HG03521 (cell line): ENCODE results near the gene KCNK13.

ENCODE experiments used
- ATAC-seq: cut with Tn5 transposase; IDR thresholded peaks from one replicate; pipeline ENCODE4 v1.9.1; 2021; ENCODE audit warnings: mild to moderate bottlenecking, moderate library complexity; ENCODE audit not compliant: unreplicated experiment

Gene KCNK13

DNA sequence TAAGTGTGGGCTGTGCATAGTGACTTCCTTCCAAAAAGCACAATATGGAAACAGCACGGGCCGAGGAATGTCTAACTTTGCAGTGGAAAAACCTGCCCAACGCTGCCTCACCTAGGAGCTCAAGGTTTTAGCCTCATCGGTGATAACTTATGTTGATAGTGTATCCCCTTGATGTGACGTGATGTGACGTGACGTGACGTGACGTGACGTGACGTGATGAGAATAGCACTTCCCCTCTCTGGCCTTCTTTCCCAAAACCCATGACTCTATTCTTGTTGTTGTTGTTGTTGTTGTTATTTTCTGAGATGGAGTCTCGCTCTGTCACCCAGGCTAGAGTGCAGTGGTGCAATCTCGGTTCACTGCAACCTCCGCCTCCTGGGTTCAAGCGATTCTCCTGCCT is 64.5 kb downstream of the KCNK13 start:
- no peak for ATAC-seq

DNA sequence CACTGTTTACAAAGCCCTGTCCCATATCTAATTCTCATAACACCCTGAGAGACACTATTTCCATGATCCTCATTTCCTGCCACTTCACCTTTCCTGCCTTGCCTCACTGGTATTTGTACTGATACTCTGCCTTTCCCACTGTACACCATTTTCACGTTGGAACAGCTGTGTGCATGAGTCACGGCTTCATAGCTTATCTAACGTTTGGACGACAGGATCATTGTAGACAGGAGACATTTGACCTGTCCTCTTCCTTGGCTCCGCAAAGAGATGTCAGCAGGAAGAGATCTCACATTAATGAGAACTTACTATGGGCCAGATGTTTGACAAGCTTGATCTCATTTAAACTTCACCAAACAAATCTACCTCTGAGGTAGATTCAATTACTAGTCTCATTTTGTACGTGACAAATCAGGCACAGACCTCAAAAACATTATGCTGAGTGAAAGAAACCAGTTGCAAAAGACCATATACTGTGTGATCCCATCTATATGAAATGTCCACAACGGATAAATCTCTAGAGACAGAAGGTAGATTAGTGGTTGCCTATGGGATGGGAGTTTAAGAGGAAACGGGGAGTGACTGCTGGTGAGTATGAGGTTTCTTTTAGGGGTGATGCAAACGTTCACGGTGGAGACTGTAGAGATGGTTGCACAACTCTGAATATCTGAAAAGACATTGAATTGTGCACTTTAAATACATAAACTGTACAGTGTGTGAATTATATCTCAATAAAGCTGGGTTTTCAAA is 71.2 kb downstream of the KCNK13 start:
- ATAC-seq, result no peak

DNA sequence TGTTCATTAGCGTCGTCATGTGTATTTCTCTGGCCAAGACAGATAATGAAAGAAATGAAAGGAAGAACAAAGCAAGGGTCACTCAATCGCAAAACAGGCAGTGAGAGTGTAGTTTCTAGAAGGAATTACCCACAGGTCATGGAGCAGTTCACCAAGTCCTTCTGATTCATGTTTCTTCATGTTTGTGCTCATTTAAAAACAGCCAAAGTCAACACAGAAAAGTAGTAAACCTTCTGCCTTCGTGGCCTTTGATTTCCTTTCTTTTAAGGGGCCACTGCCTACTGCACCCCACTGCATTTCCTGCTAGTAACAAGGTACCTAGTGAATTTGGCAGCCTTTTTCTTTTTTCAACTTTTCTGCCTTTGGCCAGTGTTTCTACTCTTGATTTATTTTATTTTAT is 75.1 kb downstream of the KCNK13 start:
- no peak for ATAC-seq

DNA sequence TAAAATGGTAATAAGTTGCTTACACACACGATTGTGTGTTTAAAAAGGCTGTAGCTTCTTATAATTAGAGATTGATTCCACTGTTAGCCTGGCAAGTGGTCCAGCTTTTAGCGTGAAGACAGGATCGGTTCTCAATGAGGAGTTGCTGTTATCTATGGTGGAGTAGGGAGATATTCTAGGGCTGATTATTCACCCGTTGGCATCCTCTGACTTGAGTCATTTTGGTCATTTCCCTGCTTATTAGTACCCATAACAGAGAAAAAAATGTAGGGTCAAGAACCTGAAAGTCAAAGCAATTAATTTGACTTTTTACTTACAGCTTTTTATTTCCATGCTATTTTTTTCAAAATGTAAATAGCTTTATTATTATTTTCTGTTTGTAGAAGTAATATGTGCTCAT is 76.0 kb downstream of the KCNK13 start:
- no peak for ATAC-seq

DNA sequence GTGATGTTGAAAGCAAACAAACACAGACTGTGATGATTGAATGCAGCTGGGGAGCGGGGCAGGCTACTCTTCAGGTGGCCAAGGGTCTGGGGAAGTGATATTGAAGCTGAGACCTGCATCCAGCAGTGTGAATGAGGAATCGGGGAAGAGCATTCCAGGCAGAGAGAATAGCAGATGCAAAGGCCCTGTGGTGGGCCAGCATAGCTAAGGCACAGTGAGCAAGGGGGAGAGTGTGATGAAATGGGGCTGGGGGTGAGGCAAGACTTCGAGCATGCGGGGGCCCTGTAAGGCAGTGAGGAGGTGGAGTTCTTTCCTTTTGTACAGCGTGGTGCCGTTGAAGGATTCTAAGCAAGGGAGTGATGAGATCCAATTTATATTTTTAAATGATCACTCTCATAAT is 77.4 kb downstream of the KCNK13 start:
- ATAC-seq, result no peak

DNA sequence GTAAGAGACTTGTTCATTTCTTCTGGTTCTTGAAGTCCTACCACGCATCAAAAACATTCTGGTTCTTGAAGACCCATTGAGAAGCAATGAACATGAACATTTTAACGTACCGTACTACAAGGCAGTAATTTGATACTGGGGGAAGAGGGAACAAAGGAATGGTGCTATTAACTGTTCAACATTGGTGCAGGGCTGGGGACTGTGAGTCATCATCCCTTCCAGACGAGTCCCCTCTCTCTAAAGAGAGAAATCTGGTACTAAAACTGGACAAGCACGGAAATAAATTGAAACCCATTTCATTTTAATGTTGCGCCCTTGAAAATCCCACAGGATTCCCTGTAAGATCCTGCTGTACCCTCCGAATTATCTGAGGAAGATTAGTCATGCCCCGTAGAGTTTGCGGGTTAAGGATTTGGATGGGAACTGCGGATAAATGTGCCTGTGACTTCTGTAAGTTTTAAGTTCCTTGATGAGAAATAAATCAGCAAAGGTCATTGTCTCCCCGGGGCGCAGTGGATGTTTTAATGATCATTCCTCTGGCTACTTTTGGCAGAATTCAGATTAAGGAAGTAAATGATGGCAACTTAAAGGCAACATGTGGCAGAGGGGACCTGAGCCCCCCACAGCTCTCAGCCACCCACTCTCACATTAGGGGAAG is 78.6 kb downstream of the KCNK13 start:
- no peak for ATAC-seq

DNA sequence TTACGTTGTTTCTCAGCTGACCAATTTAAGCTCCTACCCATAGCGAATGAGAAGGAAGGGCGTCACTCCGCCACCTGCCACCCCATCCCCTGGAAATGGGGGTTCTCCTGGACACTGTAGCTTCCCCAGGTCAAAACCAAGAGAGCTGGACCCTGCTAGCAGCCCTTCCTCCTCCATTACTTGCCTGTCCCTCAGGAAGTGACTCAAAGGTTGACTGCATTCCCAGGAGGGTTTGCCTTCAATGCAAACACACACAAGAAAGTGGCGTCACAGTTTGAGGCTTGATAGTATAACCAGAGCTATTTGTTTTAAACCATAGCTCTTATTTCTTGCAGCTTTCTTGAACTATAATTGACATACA is 79.1 kb downstream of the KCNK13 start:
- no peak for ATAC-seq

DNA sequence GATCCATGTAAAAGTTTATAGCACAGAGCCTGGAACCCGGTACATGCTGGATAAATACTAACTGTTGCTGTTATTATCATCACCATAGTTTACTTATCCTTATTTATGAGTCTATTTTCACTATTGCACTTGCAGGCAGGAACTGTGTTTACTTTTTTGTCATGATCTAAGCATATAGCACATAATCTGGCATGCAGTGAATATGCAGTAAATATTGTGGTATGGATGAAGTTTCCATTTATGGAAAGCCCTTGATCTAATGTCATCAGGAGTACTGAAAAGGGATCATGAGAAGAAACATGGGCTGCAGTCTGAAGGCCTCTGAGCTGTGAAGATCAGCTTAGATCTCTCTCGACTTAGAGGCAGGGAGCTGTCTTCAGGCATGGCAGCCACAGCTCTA is 91.6 kb downstream of the KCNK13 start:
- no peak for ATAC-seq

DNA sequence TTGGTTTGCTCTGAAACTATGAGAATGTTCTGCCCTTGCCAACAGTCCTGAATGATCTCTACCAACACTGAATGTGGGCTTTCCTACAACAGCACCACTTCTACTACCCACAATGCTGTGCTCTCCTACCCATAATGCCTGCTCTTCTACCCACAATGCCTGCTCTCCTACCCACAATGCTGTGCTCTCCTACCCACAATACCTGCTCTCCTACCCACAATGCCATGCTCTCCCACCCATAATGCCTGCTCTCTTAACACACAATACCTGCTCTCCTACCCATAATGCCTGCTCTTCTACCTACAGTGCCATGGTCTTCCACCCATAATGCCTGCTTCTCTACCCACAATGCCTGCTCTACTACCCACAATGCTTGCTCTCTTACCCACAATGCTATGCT is 92.3 kb downstream of the KCNK13 start:
- no peak for ATAC-seq

DNA sequence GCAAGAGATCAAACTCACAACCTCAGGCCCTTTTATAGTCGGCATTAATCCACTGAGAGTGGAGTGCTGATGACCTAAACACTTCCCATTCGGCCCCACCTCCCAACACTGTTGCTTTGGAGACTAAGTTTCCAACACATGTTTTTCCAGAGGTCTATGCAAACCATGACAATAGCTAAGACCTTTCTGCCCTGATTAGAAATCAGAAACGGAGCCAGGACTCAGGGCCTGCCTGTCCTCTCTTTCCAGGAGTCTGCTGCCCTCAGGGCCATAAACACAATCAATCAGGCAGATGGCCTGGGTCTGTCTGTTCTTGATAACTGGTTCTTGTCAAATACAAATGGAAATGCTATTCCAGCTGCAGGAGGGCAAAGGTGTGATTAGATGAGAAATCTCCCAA is 97.4 kb downstream of the KCNK13 start:
- no peak for ATAC-seq

DNA sequence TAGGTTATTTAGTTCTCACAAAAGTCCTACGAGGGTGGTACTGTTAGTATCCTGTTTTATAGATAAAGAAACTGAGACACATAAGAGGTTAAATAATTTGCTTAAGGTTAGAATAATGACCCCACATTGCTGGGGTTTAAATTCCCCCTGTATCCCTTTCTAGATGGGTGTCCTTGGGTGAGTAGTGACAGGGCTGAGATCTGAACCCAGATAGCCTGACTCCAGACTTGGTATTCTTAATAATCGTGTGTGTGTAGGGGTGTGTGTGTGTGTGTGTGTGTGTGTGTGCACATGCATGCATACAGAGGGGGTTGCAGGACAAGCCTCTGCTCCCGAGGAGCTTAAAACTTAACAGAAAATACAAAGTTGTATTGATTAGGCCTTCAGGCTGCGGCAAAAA is 97.9 kb downstream of the KCNK13 start:
- ATAC-seq, result no peak

DNA sequence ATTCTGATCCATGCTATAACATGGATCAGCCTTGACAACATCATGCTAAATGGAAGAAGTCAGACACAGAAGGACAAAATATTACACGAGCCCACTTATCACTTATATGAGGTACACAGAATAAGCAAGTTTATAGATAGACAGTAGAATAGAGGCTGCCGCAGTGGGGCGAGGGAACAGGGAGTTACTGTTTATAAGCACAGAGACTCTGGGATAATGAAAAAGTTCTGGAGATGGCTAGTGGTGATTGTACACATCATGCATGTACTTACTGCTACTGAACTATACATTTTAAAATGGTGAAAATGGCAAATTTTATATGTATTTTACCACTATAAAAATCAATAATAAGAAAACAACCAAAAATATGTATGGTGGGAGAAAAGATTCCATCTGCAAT is 99.3 kb downstream of the KCNK13 start:
- no peak for ATAC-seq

DNA sequence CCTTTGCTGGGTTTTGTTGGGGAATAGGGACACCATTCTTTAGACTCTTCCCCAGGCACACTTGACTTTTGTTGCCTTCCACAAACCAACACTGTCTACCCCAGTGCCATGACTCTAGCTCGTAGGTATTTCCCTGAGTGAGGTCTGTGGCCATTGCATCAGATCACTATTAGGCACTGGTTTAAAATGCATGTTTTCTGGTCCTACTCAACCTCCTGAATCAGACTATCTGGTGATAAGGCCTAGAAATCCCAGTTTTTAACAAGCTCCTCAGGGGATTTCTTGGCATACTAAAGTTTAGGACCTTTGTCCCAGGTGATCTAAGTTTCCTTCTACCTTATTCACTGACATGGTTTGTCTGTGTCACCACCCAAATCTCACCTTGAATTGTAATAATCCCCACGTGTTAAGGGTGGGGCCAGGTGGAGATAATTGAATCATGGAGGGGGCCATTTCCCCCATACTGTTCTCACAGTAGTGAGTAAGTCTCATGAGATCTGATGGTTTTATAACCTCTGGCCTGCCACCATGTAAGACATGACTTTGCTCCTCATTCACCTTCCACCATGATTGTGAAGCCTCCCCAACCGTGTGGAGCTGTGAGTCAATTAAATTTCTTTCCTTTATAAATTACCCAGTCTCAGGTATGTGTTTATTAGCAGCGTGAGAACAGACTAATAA is 106.8 kb downstream of the KCNK13 start:
- no peak for ATAC-seq

DNA sequence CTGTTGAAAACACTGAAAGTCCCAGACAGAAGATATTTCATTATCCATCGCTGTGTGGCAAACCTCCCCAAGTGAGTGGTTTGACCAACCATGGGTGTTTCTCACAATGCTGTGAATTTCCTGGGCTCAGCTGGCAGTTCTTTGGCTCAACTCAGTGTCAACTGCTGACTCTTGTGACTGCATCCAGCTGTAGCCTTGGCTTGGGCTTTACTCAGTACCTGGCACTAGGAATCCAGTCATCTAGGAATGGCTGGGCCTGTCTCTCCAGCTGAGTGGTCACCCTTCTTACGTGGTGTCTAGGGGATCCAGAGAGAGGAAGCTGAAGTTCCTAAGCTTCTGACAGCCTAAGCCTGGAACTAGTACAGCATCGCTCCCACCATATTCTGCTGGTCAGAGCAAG is 113.8 kb downstream of the KCNK13 start:
- ATAC-seq, result no peak

DNA sequence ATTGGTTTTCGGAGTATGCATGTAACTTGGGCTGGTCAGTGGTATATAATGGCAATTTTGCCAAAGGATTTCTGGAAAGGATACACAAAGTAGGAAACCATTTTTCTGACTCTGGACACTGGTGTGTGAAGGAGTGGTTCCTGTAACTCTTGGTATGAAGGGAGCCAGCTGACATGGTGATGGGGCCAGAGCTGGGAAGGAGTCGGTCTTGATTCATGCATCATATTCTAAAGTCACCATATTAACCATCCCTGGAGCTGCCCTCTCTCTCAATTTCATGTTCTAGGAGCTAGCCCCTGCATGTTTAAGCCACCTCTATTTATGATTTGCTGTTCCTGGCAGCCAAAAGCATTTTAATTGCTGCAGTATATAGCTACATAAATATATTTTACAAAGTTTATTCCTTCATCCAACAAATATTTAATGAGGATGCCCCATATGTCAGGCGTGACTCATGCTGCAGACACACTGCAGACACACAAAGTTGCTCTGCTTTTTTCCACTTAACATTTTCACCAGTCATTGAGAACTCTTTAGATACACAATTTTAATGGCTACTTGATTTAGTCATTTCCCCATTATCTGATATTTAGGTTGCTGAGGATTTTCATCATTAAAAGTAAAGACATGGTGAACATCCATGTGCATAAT is 115.9 kb downstream of the KCNK13 start:
- ATAC-seq, result no peak

DNA sequence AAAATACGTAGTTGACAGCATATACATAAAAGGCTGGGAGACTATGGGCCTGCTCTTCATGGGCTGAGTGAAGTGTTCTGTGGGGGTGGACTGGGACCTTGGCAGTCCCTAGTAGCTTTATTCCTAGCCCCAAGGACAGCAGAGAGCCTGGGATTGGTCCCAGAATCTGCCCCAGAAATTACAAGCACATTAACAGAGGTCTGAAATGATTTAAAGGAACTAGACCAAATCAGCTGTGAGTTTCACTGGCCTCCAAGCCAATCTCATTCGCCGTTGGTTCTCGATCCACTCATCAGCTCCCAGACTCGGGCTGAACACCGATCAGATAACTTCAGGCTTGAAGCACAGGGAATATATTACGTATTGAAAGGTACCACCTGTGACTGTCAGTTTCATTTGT is 117.6 kb downstream of the KCNK13 start:
- ATAC-seq, result no peak

DNA sequence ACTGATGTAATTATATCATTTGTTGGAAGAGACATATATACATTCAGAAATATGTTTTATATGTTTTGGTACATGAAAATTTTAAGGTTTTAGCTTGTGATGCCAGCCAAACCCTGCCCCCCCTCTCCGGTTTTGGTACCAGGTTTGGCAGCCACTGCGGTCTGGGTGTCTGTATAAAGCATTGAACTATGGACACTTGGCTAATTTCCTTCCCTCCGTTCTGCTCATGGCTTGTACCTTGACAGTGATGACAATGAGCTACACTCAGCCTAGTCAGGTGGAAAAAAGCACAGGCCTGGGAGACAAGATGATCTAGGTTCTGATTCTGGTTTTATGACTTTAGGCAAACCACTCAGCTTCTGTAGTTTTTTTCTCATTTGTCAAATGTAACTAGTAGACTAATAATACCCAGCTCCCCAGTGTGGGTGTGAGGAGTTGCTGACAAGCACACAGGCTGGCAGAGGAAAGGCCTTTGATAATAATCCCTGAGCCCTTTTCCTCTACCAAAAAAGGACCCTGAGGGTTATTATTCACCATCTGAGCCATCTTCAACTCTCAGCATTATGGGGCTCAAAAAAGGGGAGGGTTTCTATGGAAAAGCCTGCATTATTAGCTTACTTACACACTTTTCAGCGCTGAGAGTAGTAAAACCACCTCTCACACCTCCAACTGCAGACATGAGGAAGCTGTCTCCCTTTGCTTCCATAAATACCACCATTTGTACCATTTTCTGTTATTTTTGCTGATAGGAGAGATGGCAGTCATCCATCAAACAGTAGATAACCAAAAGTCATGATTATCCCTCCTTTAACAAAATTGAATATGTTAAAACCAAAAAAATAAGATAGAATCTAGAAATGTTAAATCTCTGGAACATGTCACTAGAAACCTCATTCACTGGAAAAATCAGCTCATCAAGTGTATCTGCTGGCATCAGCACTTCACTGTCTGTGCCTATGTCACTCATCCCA is 118.3 kb downstream of the KCNK13 start:
- no peak for ATAC-seq

DNA sequence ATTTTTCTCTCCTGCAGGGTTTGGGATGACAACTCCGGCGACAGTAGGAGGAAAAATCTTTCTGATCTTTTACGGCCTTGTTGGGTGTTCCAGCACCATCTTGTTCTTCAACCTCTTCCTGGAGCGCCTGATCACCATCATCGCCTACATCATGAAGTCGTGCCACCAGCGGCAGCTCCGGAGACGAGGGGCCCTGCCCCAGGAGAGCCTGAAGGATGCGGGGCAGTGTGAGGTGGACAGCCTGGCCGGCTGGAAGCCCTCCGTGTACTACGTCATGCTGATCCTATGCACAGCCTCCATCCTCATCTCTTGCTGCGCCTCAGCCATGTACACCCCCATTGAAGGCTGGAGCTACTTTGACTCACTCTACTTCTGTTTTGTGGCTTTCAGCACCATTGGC is 122.3 kb downstream of the KCNK13 start:
- ATAC-seq, result no peak

DNA sequence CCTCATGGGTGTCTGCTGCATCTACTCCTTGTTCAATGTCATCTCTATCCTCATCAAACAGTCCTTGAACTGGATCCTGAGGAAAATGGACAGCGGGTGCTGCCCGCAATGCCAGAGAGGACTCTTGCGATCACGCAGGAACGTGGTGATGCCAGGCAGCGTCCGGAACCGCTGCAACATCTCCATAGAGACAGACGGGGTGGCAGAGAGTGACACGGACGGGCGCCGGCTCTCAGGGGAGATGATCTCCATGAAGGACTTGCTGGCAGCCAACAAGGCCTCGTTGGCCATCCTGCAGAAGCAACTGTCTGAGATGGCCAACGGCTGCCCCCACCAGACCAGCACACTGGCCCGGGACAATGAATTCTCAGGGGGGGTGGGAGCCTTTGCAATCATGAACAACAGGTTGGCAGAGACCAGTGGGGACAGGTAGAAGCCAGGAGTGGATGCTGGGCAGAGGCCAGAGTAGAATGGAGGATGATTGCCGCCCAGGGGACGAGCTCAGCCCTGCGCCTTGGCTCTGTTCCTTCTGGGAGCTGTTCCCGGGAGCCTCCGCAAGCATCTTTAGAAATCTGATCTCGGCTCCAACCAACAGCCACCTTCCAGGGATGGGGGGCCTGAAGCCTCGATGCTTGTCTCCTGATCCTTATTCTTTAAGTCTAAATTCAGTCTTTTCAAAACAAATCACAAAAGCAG is 122.9 kb downstream of the KCNK13 start:
- no peak for ATAC-seq

DNA sequence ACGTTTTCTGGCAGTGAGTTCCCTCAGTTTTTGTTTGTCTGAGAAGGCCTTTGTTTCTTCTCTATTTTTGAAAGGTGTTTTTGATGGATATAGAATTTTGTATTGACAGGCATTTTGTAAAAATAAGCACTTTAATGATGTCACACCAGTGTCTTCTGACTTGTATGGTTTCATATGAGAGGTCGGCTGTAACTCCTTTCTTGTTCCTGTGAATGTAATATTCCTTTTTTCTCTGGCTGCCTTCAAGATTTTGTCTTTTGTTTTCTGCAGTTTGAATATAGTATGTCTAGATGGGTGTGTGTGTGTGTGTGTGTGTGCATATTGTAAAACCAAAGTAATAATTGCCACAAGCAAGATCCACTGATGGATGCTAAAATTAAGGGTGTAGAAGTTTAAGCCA is 126.8 kb downstream of the KCNK13 start:
- no peak for ATAC-seq
